HG03342 (cell line): ENCODE data around the gene TEAD4.
A peak's percentile ranks its signal among the peaks of the same experiment; 100 is the strongest.
"Not testable (repeated sequence)": the region's sequence is repeated elsewhere in the genome, so short reads cannot be mapped to it uniquely, and the experiment has no call there.

ENCODE experiments used
- ATAC-seq: cut with Tn5 transposase; IDR thresholded peaks from one replicate; pipeline ENCODE4 v1.9.1; 2021; ENCODE audit warnings: mild to moderate bottlenecking, moderate library complexity; ENCODE audit not compliant: unreplicated experiment

Gene TEAD4

GRCh38 chr12:3045494-3045893 lies 86.3 kb downstream of the TEAD4 start:
- no peak for ATAC-seq

- ATAC-seq: no peak
Observed at GRCh38 chr12:3045989-3046388, 86.8 kb downstream of the TEAD4 start.

- ATAC-seq: no peak
Observed at GRCh38 chr12:3046441-3047200, 87.4 kb downstream of the TEAD4 start.

- no peak for ATAC-seq
Observed at GRCh38 chr12:3047961-3048360, 88.8 kb downstream of the TEAD4 start.

GRCh38 chr12:3048540-3048939 lies 89.3 kb downstream of the TEAD4 start:
- no peak for ATAC-seq

- ATAC-seq: no peak
Observed at GRCh38 chr12:3049176-3049575, 90.0 kb downstream of the TEAD4 start.

- no peak for ATAC-seq
Observed at GRCh38 chr12:3049611-3050249, 90.5 kb downstream of the TEAD4 start.

- no peak for ATAC-seq
Observed at GRCh38 chr12:3054374-3054773, 95.2 kb downstream of the TEAD4 start.

- no peak for ATAC-seq
Observed at GRCh38 chr12:3055026-3055703, 96.0 kb downstream of the TEAD4 start.

- ATAC-seq: no peak
Observed at GRCh38 chr12:3055704-3056467, 96.7 kb downstream of the TEAD4 start.

GRCh38 chr12:3061059-3061458 lies 101.9 kb downstream of the TEAD4 start:
- no peak for ATAC-seq

GRCh38 chr12:3061501-3062215 lies 102.5 kb downstream of the TEAD4 start:
- no peak for ATAC-seq

- no peak for ATAC-seq
Observed at GRCh38 chr12:3065300-3065699, 106.1 kb downstream of the TEAD4 start.

- not testable (repeated sequence) for ATAC-seq
Observed at GRCh38 chr12:3065846-3066245, 106.6 kb downstream of the TEAD4 start.

- no peak for ATAC-seq
Observed at GRCh38 chr12:3069714-3070113, 110.5 kb downstream of the TEAD4 start.

- ATAC-seq: no peak
Observed at GRCh38 chr12:3071107-3071506, 111.9 kb downstream of the TEAD4 start.

GRCh38 chr12:3071710-3072109 lies 112.5 kb downstream of the TEAD4 start:
- ATAC-seq: no peak

GRCh38 chr12:3073438-3074250 lies 114.4 kb downstream of the TEAD4 start:
- peak; percentile 57 for ATAC-seq

- no peak for ATAC-seq
Observed at GRCh38 chr12:3075315-3075714, 116.1 kb downstream of the TEAD4 start.
